GM19240 (cell line): ENCODE results near the gene ACOX2.

Experiments used
- DNase-seq: peaks from one replicate; pipeline ENCODE4 v3.0.0; 2011; ENCODE audit warnings: low spot score; ENCODE audit not compliant: insufficient read length

Gene ACOX2

DNA sequence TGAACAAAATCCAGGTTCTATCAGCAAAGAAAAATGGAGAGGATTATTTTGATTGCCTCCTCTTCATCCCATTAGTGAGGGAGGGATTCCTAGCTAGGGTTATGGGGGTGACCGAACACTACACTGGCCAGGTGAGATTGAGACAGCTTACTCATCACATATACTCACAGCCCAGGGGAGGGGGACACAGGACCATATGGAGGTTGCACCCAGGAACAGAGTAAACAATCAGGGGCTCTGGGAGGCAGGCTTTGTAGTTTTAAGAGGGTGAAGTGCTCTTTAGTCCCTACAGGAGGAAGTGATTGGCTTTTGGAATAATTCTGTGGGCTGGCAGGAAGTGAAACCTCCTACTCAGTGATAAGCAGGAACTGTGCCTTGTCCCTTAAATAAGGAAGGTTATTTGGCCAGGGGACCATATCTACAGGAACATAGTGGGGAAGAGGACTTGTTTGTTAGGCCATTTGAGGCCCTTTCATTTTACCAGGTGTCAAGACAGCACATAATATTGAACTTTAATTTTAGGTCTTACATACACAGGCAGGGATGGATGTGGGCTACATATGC, 62.6 kb downstream of the ACOX2 start:
- no peak for DNase-seq

DNA sequence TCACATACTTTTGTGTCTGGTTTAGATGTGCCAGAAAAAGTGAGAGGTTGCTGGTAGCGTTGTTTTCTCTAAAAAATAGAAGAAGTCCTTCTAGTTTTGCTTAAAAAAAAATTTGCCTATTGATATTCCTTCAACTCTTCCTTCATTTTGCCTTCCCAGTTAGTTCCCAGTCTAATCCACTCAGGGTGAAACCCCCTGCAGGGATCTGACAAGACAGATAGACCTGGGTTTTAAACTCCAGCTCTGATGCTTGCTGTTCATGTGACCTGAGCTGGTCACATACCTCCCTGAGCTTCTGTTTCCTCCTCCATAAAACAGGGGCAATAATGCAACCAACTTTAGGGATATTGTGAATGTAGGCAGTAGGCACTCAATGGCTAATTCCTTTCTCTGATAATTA, 63.7 kb downstream of the ACOX2 start:
- DNase-seq: no peak

DNA sequence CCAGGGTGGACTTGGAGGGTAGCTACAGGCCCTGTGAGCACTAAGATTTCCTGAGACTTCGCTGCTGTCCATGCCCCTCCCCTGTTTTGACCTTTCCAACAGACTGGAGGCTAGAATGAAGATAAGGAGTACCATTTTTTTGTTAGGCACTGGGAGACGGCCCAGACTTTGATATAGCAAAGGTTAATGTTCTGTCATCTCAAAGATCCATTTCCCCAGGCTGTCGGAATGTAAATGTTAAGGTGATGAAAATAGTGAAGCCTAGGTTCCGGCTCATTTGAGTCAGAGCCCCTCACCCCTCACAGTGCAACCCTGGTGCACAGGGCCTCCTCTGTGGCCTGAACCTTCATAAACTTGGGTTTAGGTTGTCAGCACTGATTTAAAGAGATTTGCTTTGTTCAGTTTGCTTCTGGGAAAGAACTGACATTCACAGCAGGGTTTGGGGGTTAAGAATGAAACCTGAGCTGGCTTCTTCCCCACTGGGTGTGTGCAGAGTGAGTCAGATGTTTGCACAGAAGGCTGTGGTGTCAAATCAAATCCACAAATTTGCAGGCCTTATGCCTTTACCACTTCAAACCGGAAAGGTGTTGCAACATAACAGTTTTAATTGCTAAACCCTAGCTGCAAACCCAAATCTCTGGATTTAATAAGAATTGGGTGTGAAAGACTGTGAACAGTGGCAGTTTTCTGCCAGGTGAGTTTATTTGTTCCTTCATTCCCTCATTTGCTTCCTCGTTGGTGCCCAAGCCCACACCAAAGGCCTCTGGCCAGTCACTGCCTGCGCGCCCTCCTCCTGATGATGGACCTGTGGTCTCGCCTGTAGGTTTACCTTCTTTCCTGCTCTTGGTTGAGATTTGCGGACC, 65.7 kb downstream of the ACOX2 start:
- DNase-seq: no peak

DNA sequence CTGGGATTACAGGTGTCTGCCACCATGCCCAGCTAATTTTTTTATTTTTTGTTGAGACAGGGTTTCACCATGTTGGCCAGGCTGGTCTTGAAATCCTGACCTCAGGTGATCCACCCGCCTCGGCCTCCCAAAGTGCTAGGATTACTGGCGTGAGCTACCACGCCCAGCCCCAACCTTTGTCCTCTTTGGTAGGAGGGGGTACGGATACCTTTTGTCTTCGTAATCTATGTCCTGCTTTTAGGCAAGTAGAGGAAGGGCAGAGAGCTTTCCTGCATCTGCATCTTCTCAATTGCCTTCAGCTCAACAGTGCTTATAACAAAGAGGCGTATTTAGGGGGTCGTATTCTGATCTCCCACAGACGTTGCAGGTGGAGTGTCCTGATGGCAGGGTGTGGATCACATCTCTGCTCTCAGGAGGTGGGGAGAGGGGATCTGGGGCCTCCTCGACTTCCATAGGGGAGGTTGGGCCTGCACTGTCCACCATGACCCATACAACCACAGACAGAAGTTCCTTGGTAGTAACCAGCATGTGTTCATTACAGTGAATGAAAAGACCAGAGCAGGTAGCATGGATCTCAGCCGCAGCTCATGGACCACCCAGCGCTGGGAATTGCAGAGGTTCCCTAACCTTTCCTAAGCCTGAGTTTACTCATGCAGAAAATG, 66.5 kb downstream of the ACOX2 start:
- DNase-seq: no peak

DNA sequence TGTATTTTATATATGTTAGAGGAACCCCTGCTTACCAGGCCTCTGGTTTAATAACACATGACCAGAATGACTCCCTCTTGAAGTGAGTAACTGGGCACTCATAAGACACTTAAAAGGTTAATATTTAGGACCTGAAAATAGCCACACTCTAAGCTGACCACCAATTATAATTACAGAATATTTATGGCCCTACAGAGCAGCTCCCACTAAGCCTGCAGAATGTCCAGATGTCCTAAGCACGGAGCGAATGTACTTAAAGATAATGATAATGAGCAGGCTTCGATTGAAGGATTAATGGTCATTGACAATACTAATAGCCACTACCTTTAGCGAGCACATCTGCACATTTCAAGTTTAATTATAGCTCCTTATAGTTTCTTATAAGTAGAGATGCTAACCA, 67.9 kb downstream of the ACOX2 start:
- DNase-seq: no peak

DNA sequence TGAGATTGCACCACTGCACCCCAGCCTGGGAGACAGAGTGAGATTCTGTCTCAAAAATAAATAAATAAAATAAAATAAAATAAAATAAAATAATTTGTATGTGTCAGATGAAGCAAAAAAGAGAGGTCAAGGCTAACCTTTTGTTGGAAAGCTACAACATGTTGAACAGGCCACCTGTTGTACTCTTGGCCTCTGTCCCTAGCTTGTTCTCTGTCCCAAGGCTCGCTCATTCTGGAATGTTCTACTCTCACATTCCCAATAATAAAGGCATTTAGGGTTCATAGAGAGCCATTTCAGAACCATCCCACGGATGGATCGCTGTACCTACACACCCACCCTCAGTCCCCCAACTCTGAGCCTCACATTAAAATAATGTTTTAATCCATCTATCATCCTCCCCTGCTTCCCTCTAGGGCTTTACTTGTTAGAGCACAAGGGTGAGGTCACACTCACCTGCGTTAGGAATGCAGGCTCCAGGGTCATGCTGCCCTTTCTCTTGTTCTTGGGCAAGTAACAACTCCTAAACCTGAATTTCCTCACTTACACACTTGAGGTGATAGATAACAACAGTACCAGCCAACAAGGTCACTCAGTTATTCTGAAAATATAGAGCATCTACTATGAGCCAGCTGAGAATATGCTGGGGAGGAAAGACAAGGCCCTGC, 70.0 kb downstream of the ACOX2 start:
- no peak for DNase-seq

DNA sequence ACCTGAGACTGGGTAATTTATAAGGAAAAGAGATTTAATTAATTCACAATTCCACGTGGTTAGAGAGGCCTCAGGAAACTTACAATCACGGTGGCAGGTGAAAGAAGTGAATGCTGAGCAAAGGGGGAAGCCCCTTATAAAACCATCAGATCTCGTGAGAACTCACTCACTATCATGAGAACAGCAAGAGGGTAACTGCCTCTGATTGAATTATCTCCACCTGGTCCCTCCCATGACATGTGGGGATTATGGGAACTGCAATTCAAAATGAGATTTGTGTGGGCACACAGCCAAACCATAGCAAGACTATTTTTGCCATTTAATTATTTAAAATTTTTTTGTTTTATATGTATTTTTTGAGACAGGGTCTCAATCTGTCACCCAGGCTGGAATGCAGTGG, 72.1 kb downstream of the ACOX2 start:
- no peak for DNase-seq

DNA sequence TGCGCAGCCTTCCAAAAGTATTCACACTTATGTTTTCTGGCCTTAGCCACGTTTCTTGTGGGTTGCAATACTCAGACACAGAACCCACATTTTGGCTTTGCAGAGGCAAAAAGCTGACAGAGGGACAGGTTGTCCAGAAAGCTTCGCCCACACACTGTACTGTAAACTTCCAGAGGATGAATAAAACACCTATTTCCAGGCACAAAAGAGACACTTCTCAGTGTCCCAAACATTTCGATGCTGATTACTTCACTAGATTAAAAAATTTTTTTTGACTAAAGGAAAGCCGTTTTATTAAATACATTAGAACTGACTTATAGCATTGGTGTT, 73.1 kb downstream of the ACOX2 start:
- no peak for DNase-seq

DNA sequence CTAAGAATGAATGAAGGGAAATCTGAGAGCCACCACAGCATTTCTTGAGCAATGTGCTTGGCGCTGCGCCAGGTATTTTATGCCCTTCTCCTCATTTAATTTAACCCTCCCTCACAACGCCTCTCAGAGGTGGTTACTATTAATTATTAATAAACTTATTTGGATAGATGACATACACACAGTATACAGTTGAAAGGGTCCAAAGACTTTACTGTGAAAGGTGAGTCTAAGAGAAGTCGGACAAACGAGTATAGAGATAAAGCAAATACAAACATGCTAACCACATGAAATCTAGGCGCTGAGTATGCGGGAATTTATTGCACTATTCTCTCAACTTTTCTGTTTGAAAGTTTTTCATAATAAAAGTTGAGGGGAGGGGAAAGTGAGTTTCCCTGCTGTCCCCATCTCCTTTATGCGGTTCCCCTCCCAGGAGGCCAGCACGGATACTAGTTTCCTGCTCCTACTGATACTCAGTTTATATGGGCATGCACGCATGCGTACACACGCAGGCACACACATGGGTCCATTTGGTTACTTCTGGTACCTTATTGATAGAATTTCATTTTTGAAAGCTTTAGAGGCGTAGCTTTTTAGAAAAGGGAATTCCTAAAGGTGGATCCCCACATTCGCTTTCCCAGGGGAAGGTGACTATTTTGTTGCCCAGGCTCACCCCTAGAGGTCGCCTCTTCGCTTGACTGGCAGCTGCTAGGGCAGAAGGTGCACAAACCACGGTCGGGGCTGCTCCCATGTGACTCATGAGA, 73.6 kb downstream of the ACOX2 start:
- DNase-seq: peak; percentile 78

DNA sequence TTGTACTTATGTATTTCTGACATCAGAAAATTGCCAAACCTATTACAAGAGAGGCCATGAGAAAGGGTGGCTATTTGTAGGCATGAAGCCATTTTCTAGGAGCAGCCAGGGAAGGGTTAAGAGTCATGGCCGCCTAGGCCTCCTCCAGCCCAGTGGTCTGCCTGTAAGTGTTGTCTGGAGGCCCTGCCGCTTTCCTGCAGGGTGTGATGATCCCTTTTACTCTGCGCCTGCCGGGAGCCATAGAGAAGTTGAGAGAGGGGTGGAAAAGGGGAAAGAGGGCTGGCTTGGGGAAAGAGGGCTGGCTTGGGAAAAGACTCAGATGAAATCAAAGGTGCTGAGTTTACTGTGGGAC, 74.2 kb downstream of the ACOX2 start:
- no peak for DNase-seq

DNA sequence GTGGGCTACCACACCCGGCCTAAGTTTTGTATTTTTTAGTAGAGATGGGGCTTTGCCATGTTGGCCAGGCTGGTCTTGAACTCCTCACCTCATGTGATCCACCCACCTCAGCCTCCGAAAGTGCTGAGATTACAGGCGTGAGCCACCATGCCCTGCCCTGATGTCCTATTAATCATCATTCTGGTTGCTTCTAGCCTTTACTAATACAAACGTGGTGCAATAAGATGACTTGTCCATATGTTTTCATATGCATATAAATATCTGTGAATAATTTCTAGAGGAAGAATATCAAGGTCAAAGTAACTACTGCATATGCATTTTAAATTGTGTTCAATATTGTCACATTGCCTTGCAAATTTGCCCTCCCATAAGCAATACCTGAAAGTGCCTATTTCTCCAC, 77.8 kb downstream of the ACOX2 start:
- DNase-seq: no peak
